A549 treated with Hydrocortisone at 1 μM for 4 hours (cell line): ENCODE results near the gene ARHGEF11. TPM values are rescaled to one million over a fixed set of nuclear protein-coding genes. Genes with fewer than 3 reads are reported as not detected.

Experiments
- total RNA-seq: library from RNA; stranded (reverse); fragments of 200-300 nt; extraction: Qiagen RNA extraction; gene quantifications from 5 replicates; pipeline ENCODE4 v1.2.3, GENCODE V29; 2022

The ARHGEF11 gene
- total RNA-seq, result 16.0 to 18.6 TPM (median 17.6 TPM) in 5 replicates

GRCh38 chr1:157045250-157046218 lies at the start of gene ARHGEF11:
Gene ARHGEF11 (minus strand): TSS chr1:157045742. CDS start chr1:157044330, 1,412 bp downstream.

DNA sequence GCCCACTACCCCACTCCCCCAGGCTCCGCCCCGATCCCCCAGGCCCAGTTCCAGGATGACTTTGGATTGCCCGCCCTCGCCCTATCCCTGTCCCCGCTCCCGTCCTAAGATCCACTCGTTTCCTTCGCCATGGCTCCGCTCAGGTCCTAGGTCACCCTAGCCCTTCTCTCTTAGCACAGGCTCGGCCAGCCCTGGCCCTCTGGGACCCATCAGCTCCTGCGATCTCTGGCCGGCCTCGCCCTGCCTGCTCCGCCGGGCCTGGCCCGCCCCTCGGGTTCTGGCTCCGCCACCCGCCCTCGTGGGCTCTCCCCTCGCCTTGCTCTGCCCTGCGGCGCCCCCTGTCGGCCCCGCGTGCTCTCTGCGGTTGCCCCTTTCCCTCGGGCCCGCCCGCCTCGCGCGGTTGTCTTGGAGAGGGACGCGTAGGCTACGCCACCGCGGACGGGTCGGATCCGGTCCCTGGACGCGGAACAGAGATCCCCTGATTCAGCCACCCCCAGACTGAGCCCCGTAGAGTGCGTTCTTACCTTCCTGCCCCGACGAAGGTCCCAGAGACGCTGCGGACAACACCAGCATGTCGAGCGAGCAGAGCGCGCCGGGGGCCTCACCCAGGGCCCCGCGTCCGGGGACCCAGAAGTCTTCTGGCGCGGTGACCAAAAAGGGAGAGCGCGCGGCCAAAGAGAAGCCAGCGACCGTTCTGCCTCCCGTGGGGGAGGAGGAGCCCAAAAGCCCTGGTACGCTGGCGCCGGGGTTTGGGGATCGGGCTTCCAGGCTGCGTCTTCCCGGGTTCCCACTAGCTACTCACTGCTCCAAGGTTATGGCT lies 125.1 kb downstream of the ARHGEF11 start, which contains the start of gene LRRC71:
TSS of gene LRRC71 (plus strand) at position 400 of the 820 bp plus-strand sequence. CDS start at position 572, 172 bp downstream.

DNA sequence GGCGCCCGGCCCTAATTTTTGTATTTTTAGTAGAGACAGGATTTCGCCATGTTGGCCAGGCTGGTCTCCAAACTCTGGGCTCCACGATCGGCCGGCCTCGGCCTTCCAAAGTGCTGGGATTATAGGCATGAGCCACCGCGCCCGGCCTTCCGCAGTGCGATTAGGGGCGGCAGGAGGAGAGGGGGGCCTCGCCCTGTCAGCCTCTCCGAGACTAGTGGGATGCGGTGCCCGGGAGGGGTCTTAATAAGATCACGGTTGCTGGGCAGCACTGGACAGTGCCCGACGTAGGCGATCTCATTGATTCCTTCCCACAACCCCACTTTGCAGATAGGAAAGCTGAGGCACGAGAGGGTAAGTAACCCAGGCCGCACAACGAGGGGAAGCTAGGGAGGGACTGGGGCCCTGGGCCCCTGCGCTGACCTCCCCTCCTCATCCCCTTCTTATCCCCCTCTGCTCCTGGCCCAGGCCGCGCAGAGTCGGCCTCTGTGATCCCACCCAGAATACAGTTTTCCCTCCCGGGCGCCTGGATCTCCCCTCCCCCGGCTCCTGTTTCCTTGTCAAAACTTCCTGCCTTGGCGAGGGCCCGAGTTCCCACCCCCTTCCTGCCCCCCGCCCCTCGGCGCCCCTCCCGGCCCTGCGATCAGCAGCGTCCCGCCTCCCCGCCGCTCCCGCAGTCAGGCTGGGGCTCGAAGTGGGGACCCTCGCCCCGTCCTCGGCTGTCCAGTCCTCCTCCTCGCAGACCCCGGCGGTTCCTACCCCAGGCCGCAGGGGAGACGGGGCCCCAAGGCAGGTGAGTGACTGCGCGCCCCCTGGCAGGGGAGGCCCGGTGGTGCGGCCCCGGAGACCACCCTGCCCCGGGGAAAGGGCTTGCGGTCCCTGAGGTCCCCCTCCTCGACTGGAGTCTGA lies 152.2 kb downstream of the ARHGEF11 start, which contains the start of gene PEAR1:
TSS of gene PEAR1 (plus strand) at position 671 of the 906 bp plus-strand sequence. CDS start 10,209 bp downstream, outside the sequence.

Other genes with a start within 250 kb of the ARHGEF11 start
- 3.0 to 3.8 TPM (median 3.7 TPM) in 5 replicates for gene SH2D2A, start 228.9 kb downstream of the ARHGEF11 start, total RNA-seq
- not detected in 5 replicates for gene INSRR, start 186.6 kb downstream of the ARHGEF11 start, total RNA-seq
- gene NTRK1, start 184.9 kb downstream of the ARHGEF11 start, total RNA-seq, result 0.09 to 0.25 TPM (median 0.18 TPM) in 5 replicates
- gene PEAR1, start 152.0 kb downstream of the ARHGEF11 start, total RNA-seq, result 5.9 to 7.6 TPM (median 6.4 TPM) in 5 replicates
- 0.05 to 0.23 TPM (median 0.17 TPM) in 5 replicates for gene LRRC71, start 125.1 kb downstream of the ARHGEF11 start, total RNA-seq
- not detected in 5 replicates for gene ETV3L, start 54.1 kb upstream of the ARHGEF11 start, total RNA-seq
- gene ETV3, start 92.7 kb upstream of the ARHGEF11 start, total RNA-seq, result 9.2 to 15.0 TPM (median 10.0 TPM) in 5 replicates